NCI-H1105 (cell line): ENCODE results near the gene EPN2.
A peak's percentile ranks its signal among the peaks of the same experiment; 100 is the strongest.

Source experiments
- DNase-seq: peaks from one replicate; lab custom pipeline; 2025; lab: John Stamatoyannopoulos, UW

The EPN2 gene

DNA sequence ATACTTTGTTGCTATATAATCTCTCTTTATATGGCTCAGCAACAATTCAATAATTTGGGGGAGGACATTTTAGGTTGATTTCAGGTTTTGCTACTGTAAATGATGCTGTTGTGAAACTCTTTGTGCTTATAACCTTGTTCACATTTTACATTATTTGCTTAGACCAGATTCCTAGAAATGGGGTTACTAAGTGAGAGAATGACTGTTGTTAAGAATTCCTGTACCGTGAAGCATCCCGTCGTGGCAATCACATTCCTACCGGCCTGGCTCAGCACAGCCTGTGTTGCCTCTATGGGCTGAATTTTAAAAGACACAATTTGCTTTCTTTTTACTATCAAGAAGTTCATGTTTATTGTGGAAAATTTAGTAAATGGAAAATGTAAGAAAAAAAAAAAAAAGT is 94.0 kb downstream of the EPN2 start:
- no peak for DNase-seq

DNA sequence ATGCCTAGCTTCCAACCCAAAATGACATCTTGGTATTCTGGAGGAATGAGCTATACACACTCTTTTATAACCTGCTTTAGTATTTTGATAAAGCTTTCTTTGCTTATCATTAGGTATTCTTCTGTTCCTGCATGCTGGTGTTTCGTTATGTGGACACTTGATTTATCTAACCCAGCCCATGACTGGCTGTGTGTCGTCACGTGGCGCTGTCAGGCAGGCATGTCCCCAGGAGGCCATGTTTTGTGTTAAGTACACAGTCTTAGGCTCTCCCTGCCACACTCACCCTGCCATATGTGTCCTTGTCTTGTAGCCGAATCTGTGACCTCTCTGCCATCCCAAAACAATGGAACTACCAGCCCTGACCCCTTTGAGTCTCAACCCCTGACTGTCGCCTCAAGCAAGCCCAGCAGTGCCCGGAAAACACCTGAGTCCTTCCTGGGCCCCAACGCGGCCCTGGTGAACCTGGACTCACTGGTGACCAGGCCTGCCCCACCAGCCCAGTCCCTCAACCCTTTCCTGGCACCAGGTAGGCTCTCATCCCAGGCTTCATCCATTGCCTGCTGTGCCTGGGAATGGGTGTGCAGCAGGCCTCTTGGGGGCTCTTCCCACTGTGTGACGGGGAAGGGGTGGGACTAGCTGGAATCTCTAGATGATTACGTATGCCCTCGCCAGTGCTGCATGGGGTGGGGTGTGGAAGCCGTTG is 94.5 kb downstream of the EPN2 start:
- no peak for DNase-seq

DNA sequence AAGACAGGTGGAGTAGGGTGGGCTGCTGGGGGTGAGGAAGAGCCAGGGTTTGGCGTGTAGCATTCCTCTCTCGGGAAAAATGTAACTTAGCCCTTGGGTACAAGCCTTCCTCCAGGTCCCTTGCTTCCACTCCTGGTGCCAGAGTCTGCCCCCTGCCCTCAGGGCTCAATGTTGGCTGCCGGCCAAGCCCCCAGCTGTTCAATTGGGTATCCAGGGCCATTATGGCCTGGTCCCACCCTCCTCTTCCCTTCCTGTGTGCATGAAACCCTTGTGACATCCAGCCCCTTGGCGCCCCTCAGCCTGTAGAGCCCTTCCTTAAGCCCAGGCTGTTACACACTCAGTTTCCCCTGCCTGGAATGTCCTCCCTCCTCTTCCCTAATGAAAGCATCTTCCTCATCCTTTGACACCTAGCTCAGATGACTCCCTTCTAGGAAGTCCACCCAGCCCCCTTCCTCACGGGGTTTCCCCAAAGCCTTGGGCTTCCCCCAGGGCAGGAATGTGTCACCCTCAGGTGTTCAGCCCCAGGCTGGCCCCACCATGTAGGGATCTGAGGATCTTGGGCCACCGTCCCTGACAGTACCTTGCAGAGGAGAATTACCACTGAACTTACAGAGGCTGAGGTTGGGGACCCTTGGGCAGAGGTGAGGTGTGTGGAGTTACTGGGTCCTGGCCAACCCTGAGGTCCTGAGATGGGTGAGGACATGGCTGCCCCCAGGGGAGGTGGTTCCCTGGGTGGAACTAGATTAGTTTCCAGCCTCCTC is 95.4 kb downstream of the EPN2 start:
- no peak for DNase-seq

DNA sequence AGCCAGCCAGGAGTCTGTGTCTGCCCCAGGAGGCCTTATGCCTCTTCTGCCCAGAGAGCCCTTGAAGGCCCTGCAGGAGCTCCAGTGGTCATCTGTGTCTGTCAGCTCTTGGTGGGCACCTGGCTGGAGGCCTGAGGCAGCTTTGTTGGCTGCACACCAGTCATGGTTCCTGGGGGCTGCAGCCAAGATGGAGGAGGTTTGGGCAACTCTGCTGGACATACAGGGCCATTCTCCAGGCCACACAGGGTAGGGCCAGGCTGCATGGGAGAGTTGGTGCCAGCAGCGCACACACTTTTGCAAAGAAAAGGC is 95.9 kb downstream of the EPN2 start:
- DNase-seq = no peak

DNA sequence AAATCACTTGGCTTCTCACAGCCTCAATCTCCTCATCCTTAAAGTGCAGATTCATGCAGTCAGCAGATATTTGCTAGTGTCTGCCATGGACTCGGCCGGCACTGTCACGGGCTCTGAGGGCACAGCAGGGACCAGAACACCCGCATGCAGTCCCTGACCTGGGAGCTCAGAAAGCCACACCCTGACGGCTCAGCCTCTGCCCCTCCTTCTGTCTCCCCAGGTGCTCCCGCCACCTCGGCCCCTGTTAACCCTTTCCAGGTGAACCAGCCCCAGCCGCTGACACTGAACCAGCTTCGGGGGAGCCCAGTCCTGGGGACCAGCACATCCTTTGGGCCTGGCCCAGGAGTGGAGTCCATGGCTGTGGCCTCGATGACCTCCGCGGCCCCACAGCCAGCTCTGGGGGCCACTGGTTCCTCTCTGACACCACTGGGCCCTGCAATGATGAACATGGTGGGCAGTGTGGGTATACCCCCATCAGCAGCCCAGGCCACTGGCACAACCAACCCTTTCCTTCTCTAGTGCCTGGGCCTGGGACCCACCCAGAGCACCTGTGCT is 96.6 kb downstream of the EPN2 start:
- DNase-seq = no peak

DNA sequence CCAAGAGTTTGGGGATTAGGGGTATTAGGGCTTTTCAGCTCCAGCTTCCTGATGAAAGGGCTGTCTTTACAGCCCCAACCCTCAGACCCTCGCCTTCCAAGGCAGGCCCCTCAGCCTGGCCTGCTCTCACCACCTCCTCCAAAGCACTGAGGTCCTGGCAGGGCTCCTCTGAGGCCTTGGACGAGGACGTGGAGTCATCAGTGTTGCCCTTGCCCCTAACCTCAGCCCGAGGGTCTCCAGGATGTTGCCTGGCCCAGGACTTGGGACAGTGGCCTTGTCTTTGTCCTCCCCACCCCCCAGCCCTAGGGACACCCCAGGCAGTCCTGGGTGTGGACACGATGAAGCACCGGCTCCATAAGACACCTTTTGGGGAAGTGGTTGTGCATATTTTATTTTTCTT is 97.2 kb downstream of the EPN2 start:
- DNase-seq = no peak

DNA sequence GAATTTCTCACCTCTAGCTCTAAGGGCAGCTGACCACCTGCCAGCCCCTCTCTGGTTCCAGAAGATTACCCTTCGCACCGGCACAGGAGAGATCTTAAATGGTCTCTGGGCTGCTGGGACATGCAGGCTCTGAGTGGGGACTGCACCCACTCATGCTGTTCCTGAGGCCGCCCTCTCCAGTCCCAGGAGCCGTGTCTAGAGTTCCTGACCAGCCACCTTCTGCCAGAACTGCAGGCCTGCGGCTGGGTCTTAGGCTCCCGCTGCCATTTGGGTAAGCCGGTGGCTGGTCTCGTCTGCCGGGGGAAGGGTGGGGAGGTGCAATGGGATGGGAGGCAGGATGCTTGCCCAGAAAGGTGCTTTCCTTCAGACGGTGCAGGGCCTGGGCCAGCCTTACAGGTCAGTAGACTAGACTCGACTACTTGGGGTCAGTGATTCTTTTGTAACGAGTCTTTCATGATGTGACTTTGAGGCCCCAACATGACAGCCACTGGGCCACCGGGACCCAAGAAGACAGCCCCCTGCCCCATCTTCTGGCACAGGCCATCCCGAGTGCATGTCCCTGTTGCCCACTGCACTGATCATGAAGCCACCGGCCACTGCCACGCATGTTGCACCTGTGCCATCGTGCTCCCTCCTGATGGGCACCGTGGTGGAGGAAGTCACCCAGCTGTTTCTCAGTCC is 98.9 kb downstream of the EPN2 start:
- DNase-seq = no peak

DNA sequence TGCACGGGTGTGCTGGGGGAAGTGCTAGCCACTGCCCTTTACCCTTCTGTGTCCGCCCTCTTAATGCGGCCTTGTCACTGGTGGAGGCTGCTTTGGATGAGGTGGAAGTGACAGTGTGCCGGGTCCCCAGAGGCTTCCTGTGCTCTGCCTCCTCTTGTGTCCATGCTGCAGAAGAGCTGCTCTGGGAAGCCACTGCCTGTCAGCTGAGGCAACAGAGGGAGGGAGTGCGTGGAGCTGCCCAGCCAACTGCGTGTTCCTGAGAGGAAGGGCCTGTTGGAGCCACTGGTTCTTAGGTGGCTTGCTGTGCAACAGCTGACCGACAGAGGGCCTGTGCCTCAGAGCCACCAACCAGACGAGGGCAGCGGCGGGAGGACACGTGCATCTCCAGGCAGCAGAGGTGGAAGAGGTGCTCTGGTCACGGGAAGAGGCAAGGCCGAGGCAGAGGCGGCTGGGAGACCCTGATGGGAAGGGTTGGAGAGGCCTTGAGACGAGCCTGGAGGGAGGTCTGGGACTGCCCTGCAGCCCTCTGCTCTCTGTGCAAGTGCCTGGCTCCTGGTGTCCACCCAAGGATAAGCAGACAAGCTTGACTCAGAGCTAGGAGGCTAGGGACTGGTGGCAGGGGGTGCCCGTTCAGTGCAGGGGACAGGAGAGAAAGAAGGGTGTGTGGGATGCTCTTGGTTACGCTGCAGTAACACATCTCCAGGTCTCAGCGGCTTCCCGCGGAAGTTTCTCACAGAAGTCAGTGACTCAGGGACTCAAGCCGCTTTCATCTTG is 100.0 kb downstream of the EPN2 start:
- DNase-seq = no peak

DNA sequence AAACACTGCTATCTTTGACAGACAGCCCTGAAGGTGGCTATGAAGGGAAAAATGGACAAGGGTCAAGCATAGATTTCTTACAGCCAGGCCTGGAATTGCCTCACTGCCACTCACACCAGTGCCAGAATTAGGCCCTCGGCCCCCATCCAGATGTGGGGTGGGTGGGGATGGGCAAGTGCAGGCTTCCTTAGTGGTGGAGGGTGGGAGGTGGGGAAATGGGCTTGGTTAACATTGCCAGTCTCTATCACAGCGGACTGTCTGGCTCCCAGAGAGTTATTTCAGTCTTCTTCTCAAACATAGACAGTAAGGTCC is 100.5 kb downstream of the EPN2 start:
- DNase-seq = no peak

DNA sequence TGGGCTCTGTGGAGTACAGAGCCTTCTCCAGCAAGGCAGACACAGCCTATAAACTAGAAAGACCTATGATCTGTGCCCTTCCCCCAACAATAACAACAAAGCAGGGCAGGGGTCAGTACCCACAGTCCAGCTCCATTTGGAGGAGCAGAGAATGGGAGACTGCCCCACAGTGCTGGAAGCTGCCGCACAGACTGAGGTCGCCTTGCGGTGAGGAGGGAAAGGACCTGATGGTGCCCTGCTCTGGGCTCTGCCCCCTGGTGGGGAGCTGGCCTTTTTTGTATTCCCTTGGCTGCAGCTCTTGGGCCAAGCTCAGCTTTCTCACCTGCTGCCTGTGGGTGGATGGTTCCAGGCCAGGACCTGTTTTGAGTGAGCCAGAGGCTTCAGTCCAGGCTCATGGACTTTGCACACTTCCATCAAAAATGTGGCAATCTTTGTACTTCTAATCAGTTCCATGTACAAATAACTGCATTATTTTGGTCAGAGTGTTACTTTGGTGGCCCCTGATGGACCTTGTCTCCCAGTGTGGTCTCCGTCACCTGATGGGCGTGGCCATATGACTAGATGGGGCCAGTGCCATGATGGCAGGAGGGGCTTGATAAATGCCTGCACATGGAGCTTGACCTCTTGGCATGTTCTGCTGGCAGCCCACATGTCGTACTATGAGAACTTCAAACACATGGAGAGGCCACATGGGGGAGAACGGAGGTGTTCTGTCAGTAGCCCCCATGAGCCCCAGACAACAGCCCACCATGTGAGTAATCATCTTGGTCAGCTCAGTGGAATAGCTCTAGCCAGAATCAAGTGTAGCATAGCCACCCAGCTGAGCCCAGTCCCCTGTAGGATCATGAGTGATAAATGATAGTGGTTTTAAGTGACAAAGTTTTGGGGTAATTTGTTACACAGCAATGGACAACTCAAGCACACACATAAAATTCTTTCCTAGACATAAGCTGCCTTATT is 101.1 kb downstream of the EPN2 start:
- peak; percentile 26 for DNase-seq

DNA sequence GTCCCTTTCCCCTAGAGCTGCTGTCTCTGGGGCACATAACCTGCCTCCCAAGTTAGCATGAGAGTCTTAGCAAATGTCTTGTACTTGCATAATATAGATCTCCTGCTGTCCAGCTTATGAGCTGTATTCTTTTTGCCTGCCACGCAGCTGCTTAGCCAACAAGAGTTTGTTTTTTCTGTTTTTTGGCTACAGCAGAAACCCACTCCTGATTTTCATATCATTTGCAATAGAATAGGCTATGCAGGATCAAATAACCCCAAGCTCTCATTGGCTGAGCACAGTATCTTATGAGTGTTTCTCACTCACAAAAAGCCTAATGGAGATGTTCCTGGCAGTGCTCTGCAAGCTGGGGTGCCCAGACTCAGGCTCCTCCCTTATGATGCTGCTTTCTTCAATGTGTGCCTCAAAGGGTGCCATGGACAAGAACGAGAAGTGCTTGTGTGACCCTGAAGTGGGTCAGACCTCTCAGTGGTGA is 102.2 kb downstream of the EPN2 start:
- no peak for DNase-seq

DNA sequence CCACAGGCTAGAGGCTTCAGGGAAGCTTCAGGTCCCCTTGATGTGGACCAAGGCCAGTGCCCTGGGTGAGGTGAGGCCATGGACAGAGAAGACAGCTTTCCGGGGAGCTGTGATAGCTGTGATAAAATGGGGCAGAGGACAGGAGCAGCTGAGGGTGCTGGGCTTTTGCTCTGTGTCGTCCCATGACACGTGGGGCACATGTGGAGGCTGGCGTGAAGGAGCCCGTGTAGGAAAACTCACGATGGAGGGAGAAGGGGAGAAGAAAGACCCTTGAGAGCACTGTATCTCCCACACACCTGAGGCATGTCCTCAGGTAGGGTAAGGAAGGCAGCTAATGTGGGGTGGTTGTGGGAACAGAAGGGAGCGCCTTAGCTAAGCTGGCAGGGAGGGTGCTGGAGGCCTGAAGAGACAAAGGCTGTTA is 104.1 kb downstream of the EPN2 start:
- DNase-seq = no peak

DNA sequence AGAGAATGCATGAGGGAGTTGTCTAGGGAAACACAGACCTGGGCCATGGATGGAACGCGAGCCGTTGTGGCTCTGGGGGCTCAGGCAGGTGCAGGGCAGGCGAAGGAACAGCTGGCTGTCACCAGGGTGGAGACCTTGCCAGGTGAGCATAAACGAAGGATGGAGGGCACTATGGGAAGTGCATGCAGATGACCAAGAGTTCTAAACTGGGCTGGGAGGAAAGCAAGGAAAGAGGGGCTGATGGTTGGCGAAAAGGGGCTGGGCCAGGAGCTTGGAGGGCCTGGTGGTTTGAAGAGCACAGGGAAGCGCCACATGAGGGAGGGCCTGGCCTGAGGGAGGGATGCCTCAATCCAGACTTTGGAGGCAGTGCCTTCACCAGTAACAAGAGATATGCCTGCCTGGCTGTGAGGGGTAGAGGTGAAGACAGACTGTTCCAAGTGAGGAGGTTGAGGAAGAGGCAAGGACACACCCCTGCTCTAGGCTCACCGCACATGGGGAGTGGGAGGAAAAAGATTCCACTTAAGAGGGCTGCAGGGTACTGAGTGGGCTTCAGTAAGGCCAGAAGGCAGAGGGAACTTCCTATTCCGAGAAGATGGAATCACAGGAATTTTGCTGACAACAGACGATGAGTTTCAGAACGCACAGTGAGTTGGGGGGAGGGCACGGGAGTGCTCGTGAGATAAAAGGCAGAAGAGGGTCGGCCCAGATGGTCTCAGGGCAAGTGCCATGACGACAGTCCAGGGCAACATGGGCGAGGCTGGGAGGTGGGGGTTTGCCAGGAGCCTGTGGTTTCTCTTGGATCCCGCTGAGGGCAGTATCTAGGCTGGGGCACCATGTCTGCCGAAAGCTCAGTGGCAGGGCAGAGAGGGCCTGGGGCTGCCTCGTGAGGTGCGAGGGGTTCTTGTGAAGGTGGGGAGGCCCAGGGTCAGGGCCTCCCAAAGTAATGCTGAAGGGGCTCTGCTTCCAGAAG is 104.8 kb downstream of the EPN2 start:
- DNase-seq = no peak

DNA sequence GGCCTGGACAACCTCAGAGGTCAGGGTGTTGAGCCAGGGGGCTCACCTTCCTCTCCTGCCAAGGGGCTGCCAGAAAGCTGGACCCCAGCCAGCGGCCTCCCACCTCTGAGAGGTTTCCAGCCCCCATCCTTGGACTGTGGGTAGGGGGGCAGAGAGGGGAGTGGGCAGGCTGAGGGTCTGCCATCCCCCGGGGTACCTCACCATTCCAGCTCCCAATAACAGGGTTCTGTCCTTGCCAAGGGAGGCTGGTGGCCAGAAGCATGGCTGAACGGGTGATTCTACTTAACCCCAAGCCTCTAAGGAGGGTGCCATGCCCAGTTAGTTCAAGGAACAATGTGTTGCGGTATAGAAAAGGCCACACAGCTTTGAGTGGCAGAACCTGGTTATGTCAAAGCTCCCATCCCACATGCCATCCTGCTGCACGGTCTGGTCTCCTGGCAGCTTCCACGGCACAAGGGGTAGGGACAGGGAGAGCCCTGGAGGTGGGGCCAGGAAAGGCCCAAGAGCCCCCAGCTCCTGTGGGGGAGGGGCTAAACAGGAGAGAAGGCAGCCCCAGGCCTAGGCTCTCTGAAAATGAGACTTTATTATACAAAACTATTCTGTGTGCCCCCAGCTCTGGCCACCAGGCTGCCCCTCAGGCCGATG is 105.6 kb downstream of the EPN2 start:
- no peak for DNase-seq

DNA sequence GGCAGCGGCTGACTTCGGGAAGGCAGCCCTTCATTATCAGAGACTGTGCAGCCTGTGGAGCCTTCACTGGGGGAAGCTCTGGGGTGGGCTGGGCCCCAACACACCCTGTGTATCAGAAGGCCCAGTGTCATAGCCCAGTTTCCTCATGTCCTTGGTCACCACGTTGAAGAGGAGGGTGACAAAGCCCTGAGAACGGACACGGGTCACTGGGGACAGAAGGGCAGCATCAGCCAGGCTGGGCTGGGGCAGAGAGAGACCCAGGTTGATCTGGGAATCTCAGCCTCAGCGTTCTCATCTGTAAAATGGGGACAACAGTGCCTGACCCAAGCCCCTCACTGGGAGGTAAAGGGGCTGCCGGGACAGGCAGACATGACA is 106.1 kb downstream of the EPN2 start:
- no peak for DNase-seq

DNA sequence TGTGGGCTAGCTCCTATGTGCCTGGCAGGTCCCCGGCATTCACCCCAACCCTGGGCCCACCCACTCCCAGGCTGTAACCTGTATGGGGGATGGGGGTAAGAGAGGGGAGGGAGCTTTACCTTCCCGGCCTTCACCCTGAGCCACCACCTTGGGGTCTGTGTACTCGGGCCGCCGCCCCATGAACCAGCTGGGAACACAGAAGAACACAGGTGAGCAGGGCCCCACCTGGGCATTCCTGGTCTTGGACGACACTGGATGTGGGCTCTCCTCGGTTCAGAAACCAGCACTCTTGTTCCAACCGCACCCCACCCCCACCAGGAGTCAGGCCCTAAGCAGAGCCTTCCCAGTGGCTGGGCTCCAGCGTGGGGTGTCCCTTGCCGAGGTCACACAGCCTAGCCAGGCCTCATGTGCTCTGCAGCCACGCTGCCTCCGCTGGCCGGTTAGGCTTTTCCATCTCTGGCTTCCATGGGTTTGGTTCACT is 106.5 kb downstream of the EPN2 start:
- DNase-seq = no peak

DNA sequence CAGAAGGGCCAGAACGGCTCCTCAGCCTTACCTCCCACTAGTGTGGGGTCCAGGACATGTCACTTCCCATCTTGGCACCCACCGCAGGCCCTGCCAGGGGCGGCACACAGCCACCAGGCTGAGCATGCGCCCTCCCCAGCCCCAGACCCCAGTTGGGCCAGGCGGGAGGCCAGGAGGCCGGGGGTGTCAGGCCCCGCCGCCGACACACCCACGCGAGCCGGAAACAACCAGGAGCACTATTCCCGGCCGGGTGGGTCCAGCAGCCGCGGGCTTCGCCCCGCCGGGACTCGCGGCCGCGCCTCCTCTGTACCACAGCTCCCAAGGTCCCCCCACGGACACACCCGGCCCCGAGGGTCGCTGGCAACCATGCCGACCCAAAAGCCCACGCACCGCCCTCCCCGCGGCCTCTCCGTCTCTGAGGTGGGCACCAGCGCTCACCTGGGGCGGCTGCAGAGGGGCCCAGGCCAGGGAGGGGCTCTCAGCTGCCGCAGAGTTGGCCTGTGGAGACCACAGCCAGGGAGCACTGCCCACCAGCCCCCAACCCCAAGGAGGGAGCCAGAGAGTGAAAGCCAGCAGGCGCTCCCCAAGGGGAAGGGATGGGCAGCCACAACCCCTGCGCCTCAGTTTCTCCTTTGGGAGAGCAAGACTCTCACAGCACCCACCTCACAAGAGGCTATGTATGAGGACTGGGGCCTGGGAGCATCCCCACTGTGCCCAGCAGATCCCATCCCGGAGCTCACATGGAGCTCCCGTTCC is 107.3 kb downstream of the EPN2 start:
- no peak for DNase-seq

DNA sequence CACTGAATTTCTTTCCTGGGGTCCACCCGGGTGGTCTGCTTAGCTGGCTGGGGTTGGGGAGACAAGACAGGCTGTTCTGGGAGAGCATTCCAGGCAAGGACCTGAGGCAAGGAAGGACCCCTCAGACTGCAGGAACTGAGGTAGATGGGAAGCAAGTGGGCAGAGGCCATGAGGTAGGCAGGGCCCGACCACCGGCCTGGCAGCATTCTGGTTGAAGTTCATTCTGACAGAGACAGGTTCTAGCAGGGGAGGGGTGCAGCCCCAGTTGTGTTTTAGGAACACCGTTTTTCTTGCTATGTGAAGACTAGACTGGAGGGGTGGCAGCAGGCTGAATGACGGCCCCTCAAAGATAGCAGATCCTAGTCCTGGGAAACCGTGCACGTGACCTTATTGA is 107.9 kb downstream of the EPN2 start:
- DNase-seq = no peak
